HCT116 (cell line): Measurements from ENCODE around the gene SH3BP1. TPM values are rescaled to one million over a fixed set of nuclear protein-coding genes. Genes with fewer than 3 reads are reported as not detected.

Experiments used
- ATAC-seq: fragments of 200-7000 bp; cut with Tn5 transposase; 2 replicates; pipeline ENCODE4 v1.9.1; 2020; ENCODE audit warnings: mild to moderate bottlenecking, moderate library complexity
- BruUV-seq: library from RNA; stranded (reverse); fragments of 400-500 nt; replicated peaks from 2 replicates; lab custom pipeline; 2021; lab: Mats Ljungman, UMichigan
- CTCF ChIA-PET: fragments of 300-600 bp; sonication (Branson Sonifier 250); formaldehyde crosslinking; loops from one replicate; lab custom pipeline; 2021; ENCODE audit warnings: antibody characterized with exemption; lab: Charles Lee
- POLR2A ChIA-PET: fragments of 300-600, 350-600 bp; sonication (Branson Sonifier 250); formaldehyde crosslinking; loops from one replicate; lab custom pipeline; 2021; ENCODE audit warnings: antibody characterized with exemption; lab: Charles Lee
- RAD21 ChIA-PET, 2 experiments: fragments of 300-600 bp; sonication (Branson Sonifier 250); formaldehyde crosslinking; loops; one replicate each; lab custom pipeline; 2023; ENCODE audit warnings: low total read pairs in 2 of 2; ENCODE audit not compliant: uncharacterized antibody in 2 of 2, unreplicated experiment in 2 of 2, low non-redundant PET in 1 of 2; lab: Charles Lee
- DNase-seq: peaks from one replicate; pipeline ENCODE4 v3.0.0-alpha.2; 2010; ENCODE audit warnings: low read depth, low spot score
- H2AFZ ChIP-seq: fragments of 200-600 bp; shearing (Covaris generic), sonication (generic); 2 replicates; pipeline ENCODE4 v1.6.1; 2017; ENCODE audit warnings: low read depth, mixed run types, mixed read lengths, antibody characterized with exemption, low read length; ENCODE audit not compliant: poor library complexity, severe bottlenecking
- H3K27ac ChIP-seq: 2 replicates; pipeline ENCODE4 v1.5.1; 2012; ENCODE audit warnings: low read depth, low read length
- H3K27me3 ChIP-seq: fragments of 200-600 bp; sonication (generic); 2 replicates; pipeline ENCODE4 v1.6.1; 2016; ENCODE audit warnings: mixed run types, low read length, mixed read lengths; ENCODE audit not compliant: insufficient read depth
- H3K36me3 ChIP-seq, 2 experiments: fragments of 200-500 bp in 1 of 2; fragments of 200-600 bp in 1 of 2; sonication (Bioruptor generic) in 1 of 2; sonication (generic) in 1 of 2; 2 replicates each; pipeline versions ENCODE4 v1.5.1 to v1.6.1; 2014 to 2016; ENCODE audit warnings: low read length in 2 of 2, inconsistent platforms in 1 of 2, mixed read lengths in 1 of 2, mixed run types in 1 of 2; ENCODE audit not compliant: insufficient read depth in 2 of 2, control insufficient read depth in 1 of 2
- H3K4me1 ChIP-seq, 2 experiments: fragments of 200-600 bp in 1 of 2; sonication (generic) in 1 of 2; 2 replicates each; pipeline versions ENCODE4 v1.5.1 to v1.6.1; 2012 to 2017; ENCODE audit warnings: low read length in 2 of 2, inconsistent platforms in 1 of 2, mild to moderate bottlenecking in 1 of 2, mixed read lengths in 1 of 2, mixed run types in 1 of 2, moderate library complexity in 1 of 2; ENCODE audit not compliant: insufficient read depth in 2 of 2, control insufficient read depth in 1 of 2
- H3K4me2 ChIP-seq: fragments of 200-600 bp; sonication (generic); 2 replicates; pipeline ENCODE4 v1.6.1; 2017; ENCODE audit warnings: mixed run types, low read length, mixed read lengths
- H3K4me3 ChIP-seq, 2 experiments: fragments of 200-600 bp in 1 of 2; sonication (generic) in 1 of 2; replicated peaks in 1 of 2; 2 replicates each; pipeline ENCODE4 v1.5.1; 2011 to 2016; ENCODE audit warnings: low read length in 2 of 2, control low read depth in 1 of 2, low read depth in 1 of 2, mild to moderate bottlenecking in 1 of 2, mixed read lengths in 1 of 2, mixed run types in 1 of 2
- H3K79me2 ChIP-seq: fragments of 200-600 bp; sonication (generic); 2 replicates; pipeline ENCODE4 v1.6.1; 2017; ENCODE audit warnings: mild to moderate bottlenecking, mixed run types, low read length, moderate library complexity, mixed read lengths; ENCODE audit not compliant: insufficient read depth
- H3K9ac ChIP-seq: fragments of 200-600 bp; sonication (generic); 2 replicates; pipeline ENCODE4 v1.6.1; 2016; ENCODE audit warnings: low read length, mixed read lengths
- H3K9me2 ChIP-seq: fragments of 200-600 bp; sonication (generic), shearing (Covaris generic); 2 replicates; pipeline ENCODE4 v1.6.1; 2017; ENCODE audit warnings: mixed run types, mild to moderate bottlenecking, moderate library complexity; ENCODE audit not compliant: insufficient read depth
- H3K9me3 ChIP-seq, 2 experiments: fragments of 200-500 bp in 1 of 2; fragments of 200-600 bp in 1 of 2; sonication (Bioruptor generic) in 1 of 2; sonication (generic) in 1 of 2; 2 replicates each; pipeline ENCODE4 v1.6.1; 2014 to 2017; ENCODE audit warnings: low read length in 2 of 2, mixed read lengths in 2 of 2, inconsistent platforms in 1 of 2, low read depth in 1 of 2, mild to moderate bottlenecking in 1 of 2, mixed run types in 1 of 2, moderate library complexity in 1 of 2; ENCODE audit not compliant: control insufficient read depth in 1 of 2, insufficient read depth in 1 of 2
- H4K20me1 ChIP-seq: fragments of 200-600 bp; sonication (generic), shearing (Covaris generic); 2 replicates; pipeline ENCODE4 v1.6.1; 2017; ENCODE audit warnings: mixed run types, mild to moderate bottlenecking, moderate library complexity; ENCODE audit not compliant: insufficient read depth
- CTCF ChIP-seq, 3 experiments: fragments of 200-600 bp in 1 of 3; sonication (generic) in 1 of 3; IDR thresholded peaks in 2 of 3; conservative IDR thresholded peaks in 1 of 3; 2 replicates each; pipeline ENCODE4 v1.5.1; 2012 to 2017; ENCODE audit warnings: low read depth in 2 of 3, low read length in 2 of 3, antibody characterized with exemption in 1 of 3, borderline replicate concordance in 1 of 3, control low read depth in 1 of 3, mild to moderate bottlenecking in 1 of 3, mixed read lengths in 1 of 3, mixed run types in 1 of 3, moderate library complexity in 1 of 3; ENCODE audit not compliant: insufficient read depth in 1 of 3
- ELF1 ChIP-seq: IDR thresholded peaks from 2 replicates; pipeline ENCODE4 v1.6.1; 2012; ENCODE audit warnings: low read depth, borderline replicate concordance
- EZH2phosphoT487 ChIP-seq: fragments of 200-600 bp; IDR thresholded peaks from 2 replicates; pipeline ENCODE4 v1.6.1; 2018; ENCODE audit warnings: antibody characterized with exemption, borderline replicate concordance
- RAD21 ChIP-seq: IDR thresholded peaks from 2 replicates; pipeline ENCODE4 v1.6.1; 2012; ENCODE audit warnings: low read depth, mild to moderate bottlenecking
- REST ChIP-seq: IDR thresholded peaks from 2 replicates; pipeline ENCODE4 v1.6.1; 2012; ENCODE audit warnings: low read depth
- SP1 ChIP-seq: IDR thresholded peaks from 2 replicates; pipeline ENCODE4 v1.6.1; 2012; ENCODE audit warnings: low read depth
- YY1 ChIP-seq: IDR thresholded peaks from 2 replicates; pipeline ENCODE4 v1.6.1; 2011; ENCODE audit warnings: low read length, low read depth, moderate library complexity, mild to moderate bottlenecking; ENCODE audit not compliant: insufficient replicate concordance; ENCODE audit errors: extremely low read depth
- intact Hi-C: fragments of 100-400 bp; cut with micrococcal nuclease; formaldehyde crosslinking; loops from 2 replicates; pipeline ENCODE4 v1.10.0; 2022
- total RNA-seq: library from RNA; stranded (reverse); gene quantifications from one replicate; pipeline ENCODE4 v1.2.1, GENCODE V29; 2021; ENCODE audit not compliant: unreplicated experiment

SH3BP1 gene
- total RNA-seq, 1 experiment from 2014 or later: 48.4 TPM

- Histone ChIP-seq H3K9me2 (no peaks in the 10 kb centered on the region), H3K4me1 (peaks cover 46 to 68% of the 10 kb centered on the region in 2 experiments), H3K9ac (no peak overlapping the region), H3K27ac (no peak overlapping the region), H3K27me3 (no peaks in the 10 kb centered on the region), H3K79me2 (peaks cover 13% of the 10 kb centered on the region; the same call in 1 of the 2 replicates), H3K4me3 (no peak overlapping the region), H2AFZ (no peak overlapping the region), H4K20me1 (no peaks in the 10 kb centered on the region), H3K4me2 (no peak overlapping the region), H3K9me3 (no peaks in the 10 kb centered on the region), H3K36me3 (no peaks in the 10 kb centered on the region)
- TF ChIP-seq EZH2phosphoT487 (no peak), RAD21 (no peak), REST (no peak), YY1 (no peak), CTCF (IDR thresholded peaks at IDR 0.05 in 2 of 3, conservative IDR thresholded peaks at IDR 0.05 in 1 of 3; ENCODE audit: borderline replicate concordance in 1 of 3, insufficient read depth in 1 of 3, low read depth in 2 of 3, low read length in 2 of 3) (no peak), SP1 (no peak), ELF1 (no peak)
- intact Hi-C loops: no loop called here
- ATAC-seq (no peak), DNase-seq (no peak)
- ChIA-PET RAD21 (no interaction called here), POLR2A (interaction anchor here (0.7 to 1.4 kb wide), 3 partner anchors 11 to 36 kb away, joined by 3 read pairs; partner anchors contain the start of gene PDXP), CTCF (interaction anchor here (1.2 kb wide), 1 partner anchor 9 kb away, joined by 4 read pairs; no protein-coding TSS in a partner anchor)
- no TSS peak for BruUV-seq
These were observed 32.9 kb downstream of the SH3BP1 start for GRCh38 chr22:37672206-37672919.
